Lower leg skin (tissue), 3 donors: ENCODE data around the gene GP5.

Experiments
- POLR2A ChIP-seq, 2 donors: fragments of 450-650 bp; IDR thresholded peaks; one replicate each; pipeline ENCODE4 v1.6.1; 2016 to 2017; ENCODE audit warnings: antibody characterized with exemption in 2 of 2, mild to moderate bottlenecking in 1 of 2, moderate library complexity in 1 of 2
- TF ChIP-seq, protein P1 (sequence below), 3 donors: fragments of 450-650 bp; IDR thresholded peaks; one replicate each; pipeline ENCODE4 v1.5.1; 2016; ENCODE audit warnings: antibody characterized with exemption in 3 of 3, mild to moderate bottlenecking in 3 of 3, moderate library complexity in 2 of 3

DNA sequence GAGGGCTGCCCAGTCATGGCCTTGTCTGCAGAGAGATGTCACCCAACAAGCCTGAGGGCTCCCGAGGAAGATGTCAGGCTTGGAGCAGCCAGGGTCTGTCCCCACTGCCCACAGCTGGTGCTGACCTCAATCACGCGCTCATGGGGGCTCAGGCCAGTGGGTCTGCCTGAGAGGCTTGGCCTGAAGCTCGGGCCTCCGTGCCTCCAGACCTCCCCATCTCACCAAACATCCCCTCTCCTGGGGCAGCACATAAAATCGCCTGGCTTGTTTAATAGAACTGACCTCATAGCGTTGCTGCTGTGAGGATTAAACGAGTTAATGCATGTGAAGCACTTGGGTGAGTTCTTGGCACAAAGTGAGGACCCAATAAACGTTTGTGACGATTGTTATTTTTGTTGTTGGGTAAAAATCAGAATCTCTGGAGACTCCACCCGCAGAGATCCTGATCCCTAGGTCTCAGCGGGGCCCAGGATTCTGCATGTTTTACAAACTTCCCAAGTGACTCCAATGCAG lies 33.0 kb downstream of the GP5 start:
- TF ChIP-seq, protein P1, sequence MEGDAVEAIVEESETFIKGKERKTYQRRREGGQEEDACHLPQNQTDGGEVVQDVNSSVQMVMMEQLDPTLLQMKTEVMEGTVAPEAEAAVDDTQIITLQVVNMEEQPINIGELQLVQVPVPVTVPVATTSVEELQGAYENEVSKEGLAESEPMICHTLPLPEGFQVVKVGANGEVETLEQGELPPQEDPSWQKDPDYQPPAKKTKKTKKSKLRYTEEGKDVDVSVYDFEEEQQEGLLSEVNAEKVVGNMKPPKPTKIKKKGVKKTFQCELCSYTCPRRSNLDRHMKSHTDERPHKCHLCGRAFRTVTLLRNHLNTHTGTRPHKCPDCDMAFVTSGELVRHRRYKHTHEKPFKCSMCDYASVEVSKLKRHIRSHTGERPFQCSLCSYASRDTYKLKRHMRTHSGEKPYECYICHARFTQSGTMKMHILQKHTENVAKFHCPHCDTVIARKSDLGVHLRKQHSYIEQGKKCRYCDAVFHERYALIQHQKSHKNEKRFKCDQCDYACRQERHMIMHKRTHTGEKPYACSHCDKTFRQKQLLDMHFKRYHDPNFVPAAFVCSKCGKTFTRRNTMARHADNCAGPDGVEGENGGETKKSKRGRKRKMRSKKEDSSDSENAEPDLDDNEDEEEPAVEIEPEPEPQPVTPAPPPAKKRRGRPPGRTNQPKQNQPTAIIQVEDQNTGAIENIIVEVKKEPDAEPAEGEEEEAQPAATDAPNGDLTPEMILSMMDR (IDR thresholded peaks at IDR 0.05) = no peak
- TF ChIP-seq POLR2A (IDR thresholded peaks at IDR 0.05) = no peak
